Glomerular visceral epithelial cell (primary cell): Measurements from ENCODE around the gene ANKH.

ENCODE experiments used
- DNase-seq: peaks from one replicate; pipeline ENCODE4 v3.0.0-alpha.2; 2016; ENCODE audit errors: extremely low spot score

The ANKH gene

DNA sequence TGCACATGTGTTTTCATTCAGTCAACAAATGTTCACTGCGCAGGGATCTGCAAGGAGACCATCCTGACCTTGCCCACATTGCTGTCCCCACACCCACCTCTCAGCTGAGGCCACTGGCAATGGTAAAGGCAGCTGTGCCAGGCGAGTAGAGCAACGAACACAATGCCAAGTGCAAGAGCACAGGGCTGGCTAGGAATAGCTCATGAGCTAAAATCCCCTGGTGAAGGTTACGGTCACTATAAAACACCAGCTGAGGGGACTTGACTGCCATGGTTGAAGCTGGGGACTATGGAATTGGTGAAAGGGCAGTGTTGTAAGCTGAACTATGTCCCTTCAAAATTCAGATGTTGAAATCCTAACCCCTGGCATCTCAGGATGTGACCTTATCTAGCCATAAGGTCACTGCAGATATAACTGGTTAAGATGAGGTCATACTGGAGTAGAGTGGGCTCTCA is 111.0 kb downstream of the ANKH start:
- no peak for DNase-seq

DNA sequence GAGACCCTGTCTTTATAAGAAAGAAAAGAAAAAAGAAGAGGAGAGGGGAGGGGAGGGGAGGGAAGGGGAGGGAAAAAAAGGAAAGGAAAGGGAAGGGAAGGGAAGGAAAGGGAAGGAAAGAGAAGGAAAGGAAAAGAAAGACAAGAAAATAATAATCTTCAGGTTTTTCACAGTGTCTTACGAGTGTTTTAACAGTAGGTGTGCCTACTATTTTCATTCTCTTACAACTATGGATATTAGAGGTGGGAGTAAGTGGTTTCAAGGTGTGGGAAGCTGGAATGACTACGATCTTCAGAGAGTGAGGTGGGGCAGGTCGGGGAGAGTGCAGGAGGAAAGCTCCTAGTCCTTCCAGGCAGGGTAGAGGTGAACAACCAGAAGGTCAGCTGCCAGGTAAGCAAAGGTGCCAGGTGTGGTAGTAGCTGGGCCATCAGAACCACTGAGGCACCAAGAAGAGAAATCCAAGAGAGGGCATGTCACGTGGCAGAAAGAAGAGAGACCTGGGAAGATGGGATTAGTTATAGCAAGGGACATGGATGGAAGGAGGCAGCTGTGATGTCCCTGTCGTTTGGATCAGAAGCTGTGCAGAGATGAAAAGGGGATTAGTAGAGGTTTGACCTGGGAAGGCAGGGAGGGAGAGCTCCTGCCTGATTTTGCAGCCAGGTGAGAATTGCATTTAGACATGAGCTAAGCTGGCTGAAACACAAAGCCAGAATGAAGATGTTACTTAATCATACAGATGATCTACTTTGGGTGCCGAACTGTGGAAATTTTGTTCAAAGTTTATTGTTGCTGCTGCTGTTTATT is 111.6 kb downstream of the ANKH start:
- DNase-seq: no peak

- no peak for DNase-seq
These were observed 113.7 kb downstream of the ANKH start for GRCh38 chr5:14757850-14758249.

- no peak for DNase-seq
These were observed 115.1 kb downstream of the ANKH start for GRCh38 chr5:14756478-14756877.

DNA sequence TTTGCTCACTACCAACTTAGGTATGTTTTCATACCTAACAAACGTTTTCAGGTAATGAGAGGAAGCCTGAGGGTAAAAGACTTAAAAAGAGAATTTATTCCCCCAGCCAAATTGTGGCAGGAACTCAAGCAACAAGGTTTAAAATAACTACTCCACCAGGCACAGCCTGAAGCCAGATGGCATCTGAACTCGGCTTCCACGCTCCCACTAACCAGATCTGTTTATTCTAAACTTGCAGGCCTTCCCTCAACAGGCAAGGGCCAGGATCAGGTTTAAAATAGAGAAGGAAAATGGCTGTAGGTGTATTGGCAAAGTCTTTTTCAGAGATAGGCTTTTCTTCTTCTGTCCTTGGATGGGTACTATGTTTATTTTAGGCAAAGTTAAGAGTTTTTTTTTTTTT is 117.6 kb downstream of the ANKH start:
- no peak for DNase-seq

GRCh38 chr5:14753292-14753691 is 118.3 kb downstream of the ANKH start:
- DNase-seq: no peak

GRCh38 chr5:14752497-14753071 is 119.0 kb downstream of the ANKH start:
- no peak for DNase-seq

GRCh38 chr5:14750712-14751111 is 120.9 kb downstream of the ANKH start:
- DNase-seq: no peak

- no peak for DNase-seq
These were observed 121.9 kb downstream of the ANKH start for GRCh38 chr5:14749579-14750101.

DNA sequence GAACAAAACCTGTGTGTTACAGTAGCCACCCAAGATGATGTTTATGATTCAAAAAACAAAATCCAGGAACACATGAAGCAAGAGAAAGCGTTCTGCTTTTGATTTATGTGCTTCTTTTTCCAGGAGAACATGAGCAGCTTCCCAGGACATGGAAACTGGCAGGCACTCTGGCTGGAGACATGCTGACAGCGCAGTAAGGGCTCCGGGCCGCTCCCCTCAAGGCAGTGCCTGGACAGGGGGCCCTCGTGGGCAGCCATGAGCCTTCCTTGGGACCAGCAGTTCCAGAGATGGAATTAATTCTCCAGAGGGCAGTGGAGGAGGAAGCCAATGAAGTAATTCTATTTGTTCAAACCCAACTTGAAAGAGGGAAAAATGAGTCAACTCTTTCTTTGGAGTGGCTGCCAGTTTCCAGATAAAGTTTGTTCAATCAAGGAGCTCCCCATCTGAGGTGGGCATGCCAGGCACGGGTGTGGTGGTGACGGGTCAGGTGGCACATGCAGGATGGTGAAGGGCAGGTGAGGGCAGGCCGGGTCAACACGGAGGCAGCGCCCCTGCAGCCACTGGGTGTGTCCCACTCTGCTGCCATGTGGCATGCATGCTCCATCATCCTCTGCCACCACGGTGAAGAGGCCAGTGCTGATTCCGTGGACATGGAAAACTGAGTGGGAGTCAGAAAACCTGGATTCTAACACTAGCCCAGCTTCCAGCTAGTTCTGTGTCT is 123.2 kb downstream of the ANKH start:
- DNase-seq: no peak

DNA sequence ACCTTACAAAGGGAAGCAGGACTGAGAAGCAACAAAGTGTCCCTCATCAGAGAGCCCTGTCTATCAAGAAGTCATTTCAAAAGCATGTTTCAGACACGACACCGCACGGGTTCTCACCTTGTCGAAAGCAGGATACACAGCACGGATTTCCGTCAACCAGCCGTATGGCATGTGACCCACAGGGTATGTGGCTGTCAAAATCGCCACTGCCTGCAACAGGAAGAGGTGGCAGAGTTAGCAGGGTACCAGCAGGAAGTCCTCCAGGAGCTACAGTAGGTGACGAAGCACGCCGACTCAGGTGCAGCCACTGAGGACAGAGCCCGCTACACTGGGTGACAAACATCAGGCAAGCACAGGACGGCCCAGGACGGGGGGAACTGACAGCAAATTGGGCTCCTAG is 125.8 kb downstream of the ANKH start:
- no peak for DNase-seq

- DNase-seq: no peak
These were observed 126.4 kb downstream of the ANKH start for GRCh38 chr5:14745188-14745563.

GRCh38 chr5:14744296-14745187 is 127.0 kb downstream of the ANKH start:
- DNase-seq: no peak

DNA sequence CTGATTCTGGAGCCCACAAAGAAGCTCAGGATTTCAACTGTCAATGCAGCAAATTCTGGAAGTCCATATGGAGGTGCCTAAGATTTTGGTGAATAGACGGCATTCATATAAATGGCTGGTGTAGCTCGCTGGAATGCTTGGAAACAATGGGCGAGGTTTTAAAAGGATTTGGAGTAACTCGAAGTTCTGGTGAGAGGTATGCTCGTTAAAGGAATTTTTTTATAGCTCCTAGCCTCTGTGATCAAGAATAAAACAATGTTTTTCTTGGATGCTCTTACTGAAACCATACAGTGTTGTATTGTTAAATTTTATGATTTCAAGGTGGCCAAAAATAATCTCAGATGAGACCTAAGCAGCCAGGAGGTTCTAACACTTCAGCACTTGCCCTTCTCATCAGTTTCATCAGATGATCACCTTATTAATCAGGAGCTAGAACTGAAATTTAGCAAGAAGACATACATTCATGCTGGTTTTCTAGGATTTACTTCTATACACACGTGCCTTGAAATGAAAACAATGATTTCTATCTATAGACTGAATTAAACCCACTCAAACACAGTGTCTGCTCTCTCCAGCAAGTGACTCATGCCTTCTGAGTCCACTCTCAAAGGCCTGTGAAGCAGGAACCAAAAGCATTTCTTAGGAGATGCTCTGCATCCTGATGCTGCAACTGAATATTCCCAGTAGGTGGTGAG is 127.8 kb downstream of the ANKH start:
- DNase-seq: no peak

DNA sequence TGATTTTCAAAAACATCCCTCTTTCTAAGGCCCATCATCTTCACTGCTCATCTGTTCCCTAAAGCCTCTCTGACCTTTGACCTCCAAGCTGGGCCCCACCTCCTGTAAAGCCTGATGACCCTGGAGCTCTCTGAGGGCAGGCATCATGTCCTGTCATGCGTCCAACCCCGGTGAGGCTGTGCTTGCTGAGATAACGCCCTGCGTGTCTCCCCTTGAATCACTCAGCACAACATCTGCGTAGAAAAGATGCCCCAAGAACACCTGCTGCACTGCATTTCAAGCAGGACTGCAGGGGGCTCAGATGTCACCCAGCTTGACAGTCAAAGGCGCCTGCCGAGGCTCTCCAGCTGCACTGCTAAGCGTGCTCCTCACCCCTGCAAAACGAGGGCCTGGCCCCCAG is 129.1 kb downstream of the ANKH start:
- DNase-seq: no peak

DNA sequence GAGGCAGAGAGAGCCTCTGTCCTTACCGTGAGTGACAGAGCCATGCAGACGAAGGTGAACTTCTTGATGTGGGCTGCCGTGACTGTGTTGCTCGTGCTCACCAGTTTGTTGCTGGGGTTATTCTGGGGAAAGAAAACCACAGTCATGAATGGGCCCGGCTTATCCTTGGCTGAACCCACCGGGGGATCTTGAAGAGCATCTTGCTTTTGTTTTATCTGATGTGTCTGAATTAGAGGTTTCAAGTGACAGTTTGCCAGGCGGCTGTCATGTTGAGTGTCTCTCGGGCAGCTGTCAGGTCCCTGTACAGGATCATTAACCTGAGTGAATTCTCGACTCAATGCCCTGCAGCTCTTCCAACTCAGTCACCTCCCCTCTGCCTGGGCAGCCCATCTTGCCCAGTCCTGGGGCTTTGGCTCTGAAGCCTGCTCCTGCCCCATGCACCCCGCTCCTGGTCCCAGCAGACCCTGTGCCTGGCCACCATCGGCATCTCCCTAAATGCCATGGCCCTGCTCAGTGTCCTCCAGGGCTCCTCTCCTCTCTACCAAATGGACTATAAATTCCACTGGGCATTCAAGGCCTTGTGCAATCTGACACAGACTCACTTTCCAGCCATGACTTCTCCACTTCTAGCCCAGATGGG is 129.7 kb downstream of the ANKH start:
- no peak for DNase-seq

DNA sequence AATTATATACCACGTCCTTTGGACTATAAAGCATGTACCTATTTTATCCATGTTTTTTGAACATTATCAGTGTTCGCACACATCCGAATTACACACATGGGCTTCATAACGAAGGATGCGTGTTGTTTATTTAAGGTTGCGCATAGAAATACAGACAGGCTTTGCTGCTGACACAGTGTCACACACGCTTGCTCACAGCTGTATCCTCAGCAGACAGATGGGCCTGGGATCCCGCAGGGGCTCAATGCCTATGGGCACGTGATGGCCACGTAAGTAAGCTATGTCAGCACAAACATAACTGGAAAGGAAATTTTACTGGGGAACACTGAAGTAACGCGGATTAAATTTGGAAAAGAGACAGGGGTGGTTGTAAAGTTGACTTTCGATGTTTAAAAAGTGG is 130.4 kb downstream of the ANKH start:
- no peak for DNase-seq

DNA sequence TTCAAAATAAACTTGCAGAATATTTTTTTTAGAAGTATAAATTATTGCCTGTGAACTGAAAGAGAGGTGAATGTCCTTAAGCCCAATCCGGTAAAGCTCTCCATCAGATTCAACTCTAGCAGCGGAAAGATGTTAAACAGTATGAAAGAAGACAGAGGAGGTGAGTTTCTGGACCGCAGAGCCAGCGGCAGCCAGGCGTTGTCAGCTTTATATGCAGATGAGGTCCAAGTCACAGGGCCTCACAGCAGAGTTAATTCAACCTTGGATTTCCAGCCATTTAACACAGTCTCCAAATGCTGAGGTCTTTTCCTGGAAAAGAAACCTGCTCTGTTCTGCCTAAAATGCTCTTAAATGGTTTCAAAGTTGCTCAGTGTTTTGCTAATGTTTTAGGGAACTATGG is 131.6 kb downstream of the ANKH start:
- no peak for DNase-seq

DNA sequence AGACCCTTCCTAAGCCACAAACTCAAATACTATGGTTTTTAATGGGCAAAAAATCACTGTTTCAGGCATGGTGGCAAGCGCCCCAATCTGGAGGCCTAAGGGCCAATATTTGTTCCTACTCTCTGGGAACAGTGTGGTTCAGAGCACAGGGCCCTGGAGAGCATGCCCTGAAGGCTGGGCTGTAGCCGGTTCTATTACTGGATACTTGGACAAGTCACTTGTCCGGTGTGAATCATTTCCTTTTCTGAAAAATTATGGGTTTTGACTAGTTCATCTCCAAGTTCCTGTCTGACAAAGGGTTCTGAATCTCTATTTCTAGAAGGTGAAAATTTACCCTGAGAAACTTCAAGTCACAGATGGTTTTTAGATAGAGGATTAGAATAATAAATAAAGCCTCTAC is 132.0 kb downstream of the ANKH start:
- no peak for DNase-seq

DNA sequence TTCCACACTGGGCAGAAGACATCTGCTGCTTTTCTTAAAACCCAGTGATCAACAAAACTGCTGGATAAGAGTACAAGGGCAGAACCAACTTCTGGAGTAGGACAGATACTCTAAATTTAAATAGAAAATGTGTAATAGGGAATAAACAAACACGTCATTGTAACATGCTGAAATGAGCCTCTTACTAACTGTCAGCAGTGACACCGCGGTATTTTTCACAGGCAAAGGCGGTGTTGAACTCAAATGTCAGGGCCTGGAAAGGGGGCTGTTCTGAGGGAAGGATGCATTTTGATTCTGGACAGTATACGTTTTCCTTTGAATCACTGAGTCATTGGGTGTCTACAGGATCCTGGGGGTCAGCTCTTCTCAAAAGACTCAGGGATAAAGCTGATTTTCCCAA is 133.5 kb downstream of the ANKH start:
- DNase-seq: no peak

GRCh38 chr5:14737291-14737690 is 134.3 kb downstream of the ANKH start:
- no peak for DNase-seq
